HG03378 (cell line): ENCODE data around the gene SLC16A3.

ENCODE experiments used
- ATAC-seq: cut with Tn5 transposase; IDR thresholded peaks from one replicate; pipeline ENCODE4 v1.9.1; 2021; ENCODE audit warnings: mild to moderate bottlenecking, moderate library complexity; ENCODE audit not compliant: unreplicated experiment

SLC16A3 gene

GRCh38 chr17:82221341-82221902 is 7.4 kb upstream of the SLC16A3 start:
- ATAC-seq = no peak

DNA sequence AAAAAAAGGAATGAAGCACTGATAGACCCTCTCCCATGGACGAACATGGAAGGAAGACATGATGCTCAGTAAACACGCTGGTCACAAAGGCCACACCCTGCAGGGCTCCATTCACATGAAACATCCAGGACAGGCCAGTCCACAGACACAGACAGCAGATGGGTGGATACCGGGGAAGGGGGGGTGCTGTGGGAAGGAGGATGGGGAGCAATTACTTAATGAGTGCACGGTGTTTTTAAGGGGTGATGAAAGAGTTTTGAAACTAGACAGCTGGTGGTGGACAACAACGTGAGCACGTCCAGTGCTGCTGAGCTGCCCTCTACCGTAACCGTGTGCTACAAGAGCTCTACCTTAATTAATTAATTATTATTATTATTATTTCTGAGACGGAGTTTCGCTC is 6.0 kb upstream of the SLC16A3 start:
- no peak for ATAC-seq

- no peak for ATAC-seq
These were observed 5.3 kb upstream of the SLC16A3 start for GRCh38 chr17:82223517-82223916.

DNA sequence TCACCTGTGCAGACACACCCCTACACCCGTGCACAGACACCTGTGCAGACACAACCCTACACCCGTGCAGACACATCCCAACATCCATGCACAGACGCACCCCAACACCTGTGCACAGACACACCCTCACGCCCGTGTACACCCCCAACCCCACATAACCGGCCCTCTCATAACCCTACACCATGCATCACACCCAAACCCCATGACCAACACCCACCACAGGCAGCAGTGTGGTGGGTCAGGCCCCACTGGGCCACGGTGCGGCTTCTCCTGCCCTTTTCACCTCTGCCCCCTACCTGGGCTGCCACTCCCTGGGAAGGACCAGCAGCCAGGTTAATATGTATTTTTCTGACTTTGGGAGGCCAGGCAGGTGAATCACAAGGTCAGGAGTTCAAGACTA is 4.2 kb upstream of the SLC16A3 start:
- no peak for ATAC-seq

DNA sequence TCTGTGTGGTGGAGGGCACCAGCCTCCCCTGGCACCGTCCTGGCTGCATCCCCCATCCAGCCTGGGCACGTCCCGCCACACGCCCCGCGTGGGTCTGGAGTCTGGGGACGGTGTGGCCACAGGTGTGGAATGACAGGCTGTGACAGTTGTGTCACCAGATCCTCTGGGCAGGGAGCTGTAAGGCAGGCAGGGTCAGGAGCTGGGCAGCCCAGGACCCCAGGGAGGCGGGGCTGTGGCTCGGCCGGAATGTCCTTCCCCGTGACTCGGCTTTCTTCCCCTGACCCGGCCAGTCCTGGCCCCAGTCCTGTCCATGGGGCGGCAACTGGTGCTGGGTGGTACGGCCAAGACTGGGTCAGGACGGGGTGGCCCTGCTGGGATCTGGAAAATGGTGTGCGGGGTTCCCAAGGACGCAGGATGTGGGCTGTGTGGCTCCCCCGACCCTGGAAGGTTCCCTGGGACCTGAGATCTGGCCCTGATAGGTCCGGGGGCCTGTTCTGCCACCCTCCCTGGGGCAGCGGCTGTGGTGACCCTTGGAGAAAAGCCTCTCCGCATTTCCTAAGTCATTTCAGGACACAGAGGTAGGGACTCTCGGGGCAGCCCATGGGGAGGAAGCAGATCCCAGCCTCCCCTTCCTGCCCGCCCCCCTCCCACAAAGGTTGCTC is 3.3 kb upstream of the SLC16A3 start:
- ATAC-seq = no peak

GRCh38 chr17:82226146-82226808 is 2.6 kb upstream of the SLC16A3 start:
- no peak for ATAC-seq

DNA sequence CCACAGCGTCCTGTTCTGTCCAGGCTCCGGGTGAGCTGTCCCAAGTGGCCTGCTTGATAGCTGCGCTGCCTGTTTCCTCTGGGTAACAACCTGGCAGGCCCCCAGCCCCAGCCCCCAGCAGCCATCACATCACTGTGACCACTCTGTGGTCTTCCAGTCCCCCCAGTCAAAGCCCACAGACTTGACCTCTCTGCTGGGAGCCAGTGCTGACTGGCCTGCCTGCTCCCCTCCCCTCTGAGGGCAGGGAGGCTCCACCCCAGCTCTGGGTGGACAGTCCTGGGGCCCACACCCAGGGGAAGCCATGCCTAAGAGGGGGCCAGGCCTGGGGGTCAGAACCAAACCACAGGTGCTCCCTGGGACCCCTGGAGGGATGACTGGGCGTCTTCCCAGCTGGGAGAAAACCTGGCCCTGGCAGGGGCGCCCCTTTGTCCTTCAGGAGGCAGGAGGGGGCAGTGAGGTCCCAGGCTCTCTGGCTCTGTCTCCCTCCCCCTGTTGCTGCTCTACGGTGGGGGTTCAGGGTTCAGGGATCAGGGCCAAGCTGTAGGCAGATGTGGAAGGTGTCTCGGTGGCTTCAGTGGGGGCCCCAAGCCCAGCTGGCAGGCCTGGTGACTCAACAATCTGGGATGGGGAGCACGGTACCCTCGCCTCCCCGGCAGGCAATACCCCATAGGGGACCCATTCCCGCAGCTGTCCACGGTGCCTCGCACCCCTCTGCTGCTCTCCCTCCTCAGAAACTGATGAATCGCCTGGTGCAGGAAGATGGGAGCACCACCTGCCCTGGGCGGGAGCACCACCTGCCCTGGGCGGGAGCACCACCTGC is 1.8 kb upstream of the SLC16A3 start:
- ATAC-seq = no peak

DNA sequence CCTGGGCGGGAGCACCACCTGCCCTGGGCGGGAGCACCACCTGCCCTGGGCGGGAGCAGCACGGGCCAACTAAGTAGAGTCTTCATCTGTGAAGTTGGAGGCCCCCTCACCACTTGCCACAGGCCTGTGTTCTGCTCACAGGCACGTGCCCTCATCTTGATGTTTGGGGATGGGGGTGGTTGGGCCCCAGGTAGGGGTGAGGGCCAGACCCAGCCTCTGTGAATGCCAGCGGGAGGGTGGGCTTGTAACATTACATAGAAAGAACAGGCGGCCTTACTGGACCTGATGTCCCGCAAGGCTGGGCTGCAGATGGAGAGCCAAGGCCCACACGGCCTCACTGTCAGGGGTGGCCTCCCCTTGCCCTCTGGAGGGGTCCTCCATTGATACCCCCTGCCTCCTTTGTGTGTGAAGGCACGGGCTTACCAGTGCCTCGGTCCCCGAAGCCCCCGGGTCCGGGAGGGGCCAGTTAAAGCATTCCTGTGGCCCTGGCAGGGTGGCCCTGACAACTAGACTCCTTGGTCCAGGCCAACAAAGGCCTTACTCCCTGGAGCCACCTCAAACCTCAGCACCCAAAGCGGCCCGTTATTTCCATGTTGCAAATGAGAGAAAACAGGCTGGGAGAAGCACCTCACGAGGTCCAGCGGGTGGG is 1.1 kb upstream of the SLC16A3 start:
- ATAC-seq = no peak

DNA sequence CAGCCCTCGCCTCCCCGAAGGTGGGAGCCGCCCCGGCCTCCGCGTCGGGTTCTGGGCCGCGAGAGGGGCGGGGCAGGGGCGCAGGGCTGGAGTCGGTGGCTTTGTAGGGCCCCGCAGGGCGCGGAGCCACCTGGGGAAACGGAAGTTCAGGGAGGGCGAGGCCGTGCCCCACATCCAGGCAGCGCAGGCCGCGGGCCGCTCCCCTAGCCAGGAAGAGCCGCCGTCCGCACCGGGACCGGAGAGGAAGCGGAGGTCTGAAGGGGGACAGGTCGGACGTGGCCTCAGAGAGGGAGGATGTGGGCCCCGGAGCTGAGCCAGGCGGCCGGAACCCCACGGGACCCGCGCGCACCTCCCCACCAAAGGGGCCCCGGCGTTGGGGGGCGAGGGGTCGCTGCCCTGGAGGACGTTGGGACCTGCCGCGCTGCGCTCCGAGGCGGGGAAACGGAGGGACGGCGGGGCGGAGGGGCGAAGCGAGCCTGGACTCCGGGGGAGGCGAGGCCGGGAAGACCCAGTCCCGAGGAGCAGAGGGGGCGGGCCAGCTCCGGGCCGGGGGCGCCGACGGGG is 482 bp upstream of the SLC16A3 start:
- no peak for ATAC-seq

DNA sequence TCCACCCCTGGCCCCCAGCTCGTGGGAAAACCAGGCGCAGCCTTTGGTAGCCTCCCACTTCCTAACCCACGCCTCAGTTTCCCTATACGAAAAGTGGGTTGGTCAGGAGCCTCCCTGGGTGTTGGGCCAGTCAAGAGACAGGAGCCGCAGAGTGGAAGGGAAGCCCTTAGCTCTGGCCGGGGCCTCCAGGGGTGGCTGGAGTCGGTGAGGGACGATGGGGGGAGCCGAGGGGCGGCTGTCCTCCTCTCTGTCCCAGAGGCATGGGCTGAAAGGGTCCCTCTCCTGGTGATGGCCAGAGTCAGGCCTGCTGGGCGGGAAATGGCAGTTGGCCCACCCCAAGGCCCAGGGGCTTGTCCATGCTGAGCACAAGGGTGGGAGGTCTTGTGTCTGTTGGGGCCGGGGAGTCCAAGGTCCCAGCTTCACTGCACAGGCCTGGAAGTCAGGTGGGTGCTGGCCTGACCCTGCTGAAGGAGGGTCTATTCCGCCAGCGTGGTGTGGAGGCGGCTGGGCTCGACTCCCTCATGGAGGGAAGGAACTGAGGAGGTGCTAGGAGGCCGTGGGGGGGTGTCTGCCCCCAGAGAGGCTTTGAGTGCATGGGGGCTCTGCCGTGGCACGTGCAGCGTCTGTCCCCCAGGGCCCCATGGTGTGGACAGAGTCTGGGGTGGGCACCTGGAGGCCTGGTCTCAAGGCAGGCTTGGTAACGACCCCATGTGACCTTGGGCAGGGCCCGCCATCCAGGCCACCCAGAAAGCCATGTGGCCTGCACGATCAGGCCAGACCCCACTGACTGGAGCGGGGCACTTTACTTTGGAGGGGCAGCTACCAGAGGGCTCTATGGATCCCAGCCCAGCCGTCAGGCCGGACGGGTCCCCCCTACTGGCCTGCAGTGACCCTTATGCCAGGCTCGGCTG is 1.1 kb downstream of the SLC16A3 start:
- no peak for ATAC-seq

GRCh38 chr17:82230609-82231311 is 1.9 kb downstream of the SLC16A3 start:
- ATAC-seq = no peak

DNA sequence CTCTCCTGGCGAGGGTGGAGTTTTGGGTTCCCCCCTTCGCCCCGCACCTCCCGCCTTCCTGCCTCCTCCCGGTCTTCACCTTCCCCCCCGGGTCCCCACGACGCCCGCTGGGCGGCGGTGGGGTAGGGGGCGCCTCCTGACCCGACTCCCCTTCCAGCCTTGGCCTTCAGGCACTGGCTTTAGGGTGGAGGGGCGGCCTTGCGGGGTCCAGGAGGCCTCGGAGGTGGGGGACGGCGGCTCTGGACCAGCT is 2.4 kb downstream of the SLC16A3 start:
- ATAC-seq = no peak

DNA sequence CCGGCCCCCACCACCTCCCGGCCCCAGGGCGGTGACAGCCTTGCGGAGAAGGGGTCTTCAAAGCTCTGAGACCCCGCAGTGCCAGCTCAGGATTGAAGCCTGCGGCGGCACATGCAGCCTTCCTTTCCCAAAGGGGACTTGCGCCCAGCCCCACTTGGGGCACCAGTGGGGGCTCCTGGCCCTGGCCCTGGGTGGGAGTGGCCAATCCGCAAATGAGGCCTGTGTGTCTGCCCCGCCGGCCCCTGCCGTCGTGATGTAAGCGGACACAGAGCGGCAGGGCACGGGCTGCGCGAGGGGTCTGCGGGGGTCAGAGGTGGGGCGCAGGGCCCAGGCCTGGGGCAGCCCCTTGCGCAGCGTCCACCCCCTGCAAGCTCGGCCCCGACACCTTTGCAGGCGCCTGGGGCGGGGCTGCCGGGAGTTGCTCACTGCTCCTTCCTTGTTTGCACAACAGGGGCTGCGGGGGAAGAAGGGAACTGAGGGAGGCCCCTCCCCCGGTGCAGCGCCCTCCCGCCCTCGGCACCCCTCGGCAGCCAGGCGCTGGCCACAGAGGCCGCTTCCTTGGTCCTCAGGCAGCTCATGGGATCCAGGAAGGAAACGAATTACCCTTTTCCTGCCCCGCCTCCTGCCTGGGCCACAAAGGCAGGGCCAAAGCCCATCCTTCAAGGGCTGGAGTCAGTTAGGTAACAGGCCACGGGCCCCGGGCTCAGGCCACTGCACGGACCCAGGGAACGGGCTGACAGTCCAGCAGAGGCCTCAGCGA is 2.9 kb downstream of the SLC16A3 start:
- ATAC-seq = no peak

DNA sequence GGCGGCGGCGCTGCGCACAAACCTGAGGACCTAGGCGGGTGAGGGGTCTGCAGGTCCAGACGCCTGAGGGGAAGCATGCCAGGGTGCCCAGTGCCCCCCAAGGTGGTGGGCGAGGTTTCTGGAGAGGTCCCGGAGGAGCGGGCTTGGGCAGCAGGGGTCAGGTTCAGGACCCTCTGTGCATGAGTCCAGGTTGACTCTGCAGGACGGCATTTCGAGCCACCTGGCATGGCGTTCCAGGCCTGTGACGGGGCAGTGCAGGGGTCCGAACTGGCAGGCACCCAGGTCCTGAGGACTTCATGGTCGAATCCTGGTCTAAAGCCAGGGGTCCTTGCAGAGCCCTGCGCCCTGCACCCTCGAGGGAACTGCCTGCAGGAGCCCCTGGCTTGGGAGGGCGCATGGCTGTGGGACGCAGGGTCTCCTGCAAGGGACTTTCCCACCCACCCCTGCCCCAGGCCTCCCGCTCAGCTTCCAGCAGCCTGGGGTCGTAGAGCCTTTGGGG is 3.5 kb downstream of the SLC16A3 start:
- ATAC-seq = no peak

DNA sequence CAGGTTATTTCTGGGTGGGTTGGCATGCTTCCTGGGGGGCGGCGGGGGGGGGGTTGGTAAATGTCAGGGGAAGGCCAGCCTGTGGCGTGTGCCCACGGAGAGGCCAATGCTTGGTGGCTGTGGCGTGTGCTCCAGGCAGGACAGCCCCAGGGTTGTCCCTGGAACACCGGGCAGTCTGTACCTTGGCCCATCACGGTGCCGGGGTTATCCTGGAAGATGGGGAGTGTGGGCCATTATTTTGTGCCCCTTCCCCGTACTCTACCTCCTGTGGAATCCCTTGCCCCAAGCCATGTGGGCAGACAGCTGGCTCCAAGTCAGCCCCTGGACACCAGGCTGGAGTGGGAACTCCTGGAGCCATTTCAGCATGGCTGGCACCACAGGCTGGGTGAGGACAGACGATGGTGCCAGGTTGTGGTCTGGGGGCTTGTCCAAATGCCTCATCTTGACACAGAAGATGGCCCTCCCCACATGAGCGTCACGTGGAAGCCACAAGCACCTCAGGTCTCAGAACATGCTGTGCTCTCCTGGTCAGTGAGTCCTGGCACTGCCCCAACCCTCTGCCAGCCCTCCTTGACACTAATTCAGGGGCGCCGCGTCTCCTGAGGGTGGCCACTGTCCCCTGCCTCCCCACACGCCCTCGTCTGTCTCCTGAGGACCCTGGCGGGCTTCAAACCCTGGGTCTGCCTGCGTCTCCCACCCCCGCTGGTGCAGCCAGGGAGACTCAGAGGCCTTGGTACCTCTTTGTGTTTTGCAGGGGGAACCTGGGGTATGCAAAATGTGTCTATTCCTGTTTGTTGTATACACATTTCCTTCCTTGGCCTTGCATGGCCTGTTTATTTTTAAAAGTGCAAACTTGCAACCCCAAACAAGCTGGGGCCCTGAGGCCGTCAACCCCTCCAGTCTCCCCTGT is 4.3 kb downstream of the SLC16A3 start:
- ATAC-seq = no peak

GRCh38 chr17:82234211-82235055 is 5.6 kb downstream of the SLC16A3 start:
- no peak for ATAC-seq
